GM12878 (cell line): Measurements from ENCODE around the gene NOL8. TPM values are rescaled to one million over a fixed set of nuclear protein-coding genes. Genes with fewer than 3 reads are reported as not detected.

Experiments used
- ATAC-seq: fragments of 200-7000 bp; cut with Tn5 transposase; 3 replicates; pipeline ENCODE4 v1.9.1; 2020; ENCODE audit warnings: mild to moderate bottlenecking, moderate library complexity
- BruUV-seq: library from RNA; stranded (reverse); fragments of 400-500 nt; replicated peaks from 2 replicates; lab custom pipeline; 2021; lab: Mats Ljungman, UMichigan
- CTCF ChIA-PET: fragments of 300-600 bp; sonication (Branson Sonifier 250); formaldehyde crosslinking; extraction: SDS; loops from one replicate; lab custom pipeline; 2021; ENCODE audit warnings: inconsistent platforms; lab: Yijun Ruan, JAX
- POLR2A ChIA-PET: fragments of 350-600 bp; formaldehyde crosslinking; extraction: SDS; loops from one replicate; lab custom pipeline; 2021; ENCODE audit warnings: inconsistent platforms; lab: Charles Lee
- RAD21 ChIA-PET: fragments of 300-600 bp; sonication (Branson Sonifier 250); formaldehyde crosslinking; loops from one replicate; lab custom pipeline; 2023; ENCODE audit warnings: antibody characterized with exemption; ENCODE audit not compliant: unreplicated experiment; lab: Charles Lee
- SMC1A ChIA-PET: fragments of 300-600 bp; sonication (Branson Sonifier 250); formaldehyde crosslinking; loops from one replicate; lab custom pipeline; 2023; ENCODE audit not compliant: unreplicated experiment, uncharacterized antibody; lab: Charles Lee
- DNase-seq: peaks from one replicate; pipeline ENCODE4 v3.0.0-alpha.2; 2011; ENCODE audit warnings: low read depth, low spot score
- FAIRE-seq: peaks from 3 replicates; lab custom pipeline; 2011; peaks lifted over from hg19 to GRCh38; lab: Jason Lieb, UNC
- H2AFZ ChIP-seq: 2 replicates; pipeline ENCODE4 v1.6.0; 2011; ENCODE audit warnings: low read depth, low read length, control low read depth; ENCODE audit not compliant: control insufficient read depth
- H3K27ac ChIP-seq: 2 replicates; pipeline ENCODE4 v1.5.1; 2011; ENCODE audit warnings: control low read depth; ENCODE audit not compliant: control insufficient read depth, insufficient read depth
- H3K27me3 ChIP-seq, 2 experiments: replicated peaks in 1 of 2; 2 replicates each; pipeline versions ENCODE4 v1.6.0 to v1.6.1; 2011; ENCODE audit warnings: low read length in 1 of 2; ENCODE audit not compliant: control insufficient read depth in 2 of 2, insufficient read depth in 2 of 2
- H3K36me3 ChIP-seq, 2 experiments: 2 replicates each; pipeline ENCODE4 v1.5.1; 2011; ENCODE audit warnings: low read length in 1 of 2; ENCODE audit not compliant: control insufficient read depth in 2 of 2, insufficient read depth in 2 of 2
- H3K4me1 ChIP-seq: 2 replicates; pipeline ENCODE4 v1.6.1; 2011; ENCODE audit warnings: mild to moderate bottlenecking, low read length, moderate library complexity, mixed read lengths; ENCODE audit not compliant: control insufficient read depth, insufficient read depth
- H3K4me2 ChIP-seq: 2 replicates; pipeline ENCODE4 v1.6.0; 2011; ENCODE audit warnings: control low read depth; ENCODE audit not compliant: control insufficient read depth, insufficient read depth
- H3K4me3 ChIP-seq: fragments of 200-600 bp; sonication (generic); 2 replicates; pipeline ENCODE4 v1.5.1; 2016
- H3K79me2 ChIP-seq: 2 replicates; pipeline ENCODE4 v1.6.0; 2011; ENCODE audit warnings: low read length; ENCODE audit not compliant: control insufficient read depth, insufficient read depth
- H3K9ac ChIP-seq: 2 replicates; pipeline ENCODE4 v1.8.0; 2011; ENCODE audit warnings: low read length, control low read depth, mixed read lengths; ENCODE audit not compliant: control insufficient read depth, insufficient read depth
- H3K9me3 ChIP-seq: replicated peaks from 3 replicates; pipeline ENCODE4 v1.5.1; 2011; ENCODE audit warnings: mild to moderate bottlenecking, low read length; ENCODE audit not compliant: control insufficient read depth, insufficient read depth
- H4K20me1 ChIP-seq: 2 replicates; pipeline ENCODE4 v1.6.0; 2011; ENCODE audit not compliant: control insufficient read depth, insufficient read depth
- DPF2 ChIP-seq: fragments of 450-650 bp; IDR thresholded peaks from 2 replicates; pipeline ENCODE4 v1.6.1; 2017; ENCODE audit warnings: mild to moderate bottlenecking
- MTA2 ChIP-seq: fragments of 450-650 bp; IDR thresholded peaks from 2 replicates; pipeline ENCODE4 v1.6.1; 2016; ENCODE audit warnings: low read depth, mild to moderate bottlenecking, moderate library complexity
- MTA3 ChIP-seq: IDR thresholded peaks from 2 replicates; pipeline ENCODE4 v1.6.1; 2012; ENCODE audit warnings: low read length, inconsistent platforms, borderline replicate concordance
- RUNX3 ChIP-seq: IDR thresholded peaks from 2 replicates; pipeline ENCODE4 v1.6.1; 2012; ENCODE audit warnings: low read length, inconsistent platforms
- SPI1 ChIP-seq: IDR thresholded peaks from 2 replicates; pipeline ENCODE4 v1.6.1; 2011; ENCODE audit warnings: low read depth, mild to moderate bottlenecking, low read length, moderate library complexity, borderline replicate concordance; ENCODE audit not compliant: insufficient read depth
- WGBS: methylation state at CpG from one replicate; pipeline ENCODE4 v1.1.6; 2016; ENCODE audit warnings: low lambda C conversion rate; ENCODE audit not compliant: insufficient replicate concordance, insufficient coverage; ENCODE audit errors: missing lambda C conversion rate; 5-methylcytosine and 5-hydroxymethylcytosine counted together
- in situ Hi-C: fragments of 300-500 bp; cut with MboI; formaldehyde crosslinking; loops from 9 replicates; pipeline ENCODE4 v1.14.3; 2018; ENCODE audit warnings: mixed read lengths
- intact Hi-C: fragments of 100-400 bp; cut with micrococcal nuclease; formaldehyde crosslinking; loops from one replicate; pipeline ENCODE4 v1.14.2; 2022; ENCODE audit not compliant: unreplicated experiment
- polyA plus RNA-seq, 11 experiments: library from polyadenylated mRNA; depleted of rRNA in 4 of 11; unstranded in 6 of 11; stranded (reverse) in 5 of 11; fragments of >200 nt; fragmentation: Nextera tagmentation in 4 of 11; fragmentation: Illumina TruSeq in 1 of 11; extraction: Ambion mirVana in 4 of 11; extraction: Trizol in 1 of 11; gene quantifications; 1 replicate in 1 of 11; 2 replicates in 10 of 11; pipeline versions ENCODE4 v1.2.1 to v1.2.3, GENCODE V29; 2011 to 2016; ENCODE audit warnings: inconsistent platforms in 2 of 11, missing spikeins in 2 of 11, low read depth in 1 of 11
- total RNA-seq, 4 experiments: library from RNA; depleted of rRNA in 3 of 4; stranded (reverse); fragments of >200 nt in 3 of 4; fragmentation: Illumina TruSeq in 1 of 4; extraction: Trizol in 1 of 4; gene quantifications; 2 replicates each; pipeline versions ENCODE4 v1.2.1 to v1.2.3, GENCODE V29; 2013 to 2021
- TF ChIP-seq, protein P1 (sequence below): fragments of 450-650 bp; IDR thresholded peaks from 2 replicates; pipeline ENCODE4 v1.6.1; 2017; ENCODE audit warnings: borderline replicate concordance
- TF ChIP-seq, protein P2 (sequence below): fragments of 450-650 bp; formaldehyde crosslinking; IDR thresholded peaks from 2 replicates; pipeline ENCODE4 v1.4.0; 2022; ENCODE audit warnings: mild to moderate bottlenecking, moderate library complexity

Gene NOL8
- total and polyA plus RNA-seq, 10 of the 15 experiments (the other 5 are each of a cell fraction or from before 2014, with no cell fraction given), result 33.6 to 58.6 (median 49.2) TPM

DNA sequence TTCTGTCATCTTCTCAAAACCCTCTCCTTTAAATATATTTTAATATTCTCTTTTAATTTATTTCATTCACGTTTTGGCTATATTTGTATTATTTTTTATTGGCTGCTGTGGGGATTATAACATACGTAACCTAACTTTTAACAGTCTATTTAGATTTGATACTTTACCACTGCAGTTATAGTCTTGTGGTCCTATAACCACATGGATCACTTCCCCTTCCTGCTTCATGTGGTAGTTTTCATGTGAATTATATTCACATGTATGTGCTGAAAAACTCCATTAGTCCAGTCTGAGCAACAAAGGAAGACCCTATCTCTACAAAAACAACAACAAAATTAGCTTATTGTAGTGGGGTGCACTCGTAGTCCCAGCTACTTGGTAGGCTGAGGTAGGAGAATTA is 34.9 kb upstream of the NOL8 start:
- H4K20me1 ChIP-seq, result no peaks in the 10 kb centered on the region
- no TSS peak for BruUV-seq
- FAIRE-seq, result no peak
- ChIA-PET SMC1A (interaction anchor here (1.4 kb wide), 1 partner anchor 32 kb away, joined by 7 read pairs; no protein-coding TSS in a partner anchor), CTCF (interaction anchor here (1.1 to 1.9 kb wide), 2 partner anchors 32 to 220 kb away, joined by 3 to 4 read pairs; no protein-coding TSS in a partner anchor), POLR2A (no interaction called here), RAD21 (no interaction called here)
- H3K9me3 ChIP-seq, result no peaks in the 10 kb centered on the region; the same call in 1 of the 3 replicates
- H3K9ac ChIP-seq, result no peak overlapping the region
- H3K4me3 ChIP-seq, result no peak overlapping the region
- H3K4me2 ChIP-seq, result no peak overlapping the region
- no peak overlapping the region for H3K27ac ChIP-seq
- WGBS, result 71% methylated on average over 3 of the region's 3 CpGs
- intact Hi-C loops (no loop called here), in situ Hi-C loops (no loop called here)
- H3K4me1 ChIP-seq, result no peaks in the 10 kb centered on the region
- H3K27me3 ChIP-seq, result no peaks in the 10 kb centered on the region
- TF ChIP-seq MTA3, result no peak
- TF ChIP-seq, protein P1, sequence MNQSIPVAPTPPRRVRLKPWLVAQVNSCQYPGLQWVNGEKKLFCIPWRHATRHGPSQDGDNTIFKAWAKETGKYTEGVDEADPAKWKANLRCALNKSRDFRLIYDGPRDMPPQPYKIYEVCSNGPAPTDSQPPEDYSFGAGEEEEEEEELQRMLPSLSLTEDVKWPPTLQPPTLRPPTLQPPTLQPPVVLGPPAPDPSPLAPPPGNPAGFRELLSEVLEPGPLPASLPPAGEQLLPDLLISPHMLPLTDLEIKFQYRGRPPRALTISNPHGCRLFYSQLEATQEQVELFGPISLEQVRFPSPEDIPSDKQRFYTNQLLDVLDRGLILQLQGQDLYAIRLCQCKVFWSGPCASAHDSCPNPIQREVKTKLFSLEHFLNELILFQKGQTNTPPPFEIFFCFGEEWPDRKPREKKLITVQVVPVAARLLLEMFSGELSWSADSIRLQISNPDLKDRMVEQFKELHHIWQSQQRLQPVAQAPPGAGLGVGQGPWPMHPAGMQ, result no peak
- 0 out of 2 replicates have a peak, but pooled peaks have one; percentile 21 for TF ChIP-seq MTA2
- TF ChIP-seq SPI1, result peak; percentile 89
- TF ChIP-seq RUNX3, result peak; percentile 82
- TF ChIP-seq, protein P2, sequence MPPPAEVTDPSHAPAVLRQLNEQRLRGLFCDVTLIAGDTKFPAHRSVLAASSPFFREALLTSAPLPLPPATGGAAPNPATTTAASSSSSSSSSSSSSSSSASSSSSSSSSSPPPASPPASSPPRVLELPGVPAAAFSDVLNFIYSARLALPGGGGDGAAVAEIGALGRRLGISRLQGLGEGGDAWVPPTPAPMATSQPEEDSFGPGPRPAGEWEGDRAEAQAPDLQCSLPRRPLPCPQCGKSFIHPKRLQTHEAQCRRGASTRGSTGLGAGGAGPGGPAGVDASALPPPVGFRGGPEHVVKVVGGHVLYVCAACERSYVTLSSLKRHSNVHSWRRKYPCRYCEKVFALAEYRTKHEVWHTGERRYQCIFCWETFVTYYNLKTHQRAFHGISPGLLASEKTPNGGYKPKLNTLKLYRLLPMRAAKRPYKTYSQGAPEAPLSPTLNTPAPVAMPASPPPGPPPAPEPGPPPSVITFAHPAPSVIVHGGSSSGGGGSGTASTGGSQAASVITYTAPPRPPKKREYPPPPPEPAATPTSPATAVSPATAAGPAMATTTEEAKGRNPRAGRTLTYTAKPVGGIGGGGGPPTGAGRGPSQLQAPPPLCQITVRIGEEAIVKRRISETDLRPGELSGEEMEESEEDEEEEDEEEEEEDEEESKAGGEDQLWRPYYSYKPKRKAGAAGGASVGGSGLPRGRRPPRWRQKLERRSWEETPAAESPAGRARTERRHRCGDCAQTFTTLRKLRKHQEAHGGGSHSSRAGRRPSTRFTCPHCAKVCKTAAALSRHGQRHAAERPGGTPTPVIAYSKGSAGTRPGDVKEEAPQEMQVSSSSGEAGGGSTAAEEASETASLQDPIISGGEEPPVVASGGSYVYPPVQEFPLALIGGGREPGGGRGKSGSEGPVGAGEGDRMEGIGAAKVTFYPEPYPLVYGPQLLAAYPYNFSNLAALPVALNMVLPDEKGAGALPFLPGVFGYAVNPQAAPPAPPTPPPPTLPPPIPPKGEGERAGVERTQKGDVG (CRISPR knock-in tag), result no peak
- TF ChIP-seq DPF2, result peak; percentile 38; the same call in 1 of the 2 replicates
- H3K36me3 ChIP-seq, result no peaks in the 10 kb centered on the region
- DNase-seq, result no peak
- peak; percentile 66 for ATAC-seq
- H3K79me2 ChIP-seq, result no peaks in the 10 kb centered on the region
- peak overlapping the region; percentile 30 for H2AFZ ChIP-seq
